ENCODE measurements around the gene CDH20. TPM values are rescaled to one million over a fixed set of nuclear protein-coding genes. Genes with fewer than 3 reads are reported as not detected.
A peak's percentile ranks its signal among the peaks of the same experiment; 100 is the strongest.

Gene CDH20
- total and polyA plus RNA-seq, 4 donors = 0.02 to 0.11 (median 0.07) TPM; not detected in 1

GRCh38 chr18:61582202-61582710 is 249.0 kb downstream of the CDH20 start:
- DNase-seq (peak in 2 of 3 donors; percentile 32 to 44), ATAC-seq (ENCODE audit: insufficient read depth, low FRiP score) (no peak)
- Histone ChIP-seq H3K9me3 (ENCODE audit: control insufficient read depth in 4 of 4, insufficient read depth in 3 of 4, low read length in 3 of 4) (no peaks in the 10 kb centered on the region), H3K27me3 (ENCODE audit: control insufficient read depth in 3 of 3, insufficient read depth in 3 of 3, low read length in 2 of 3) (no peaks in the 10 kb centered on the region), H3K4me1 (ENCODE audit: control insufficient read depth in 5 of 5, insufficient read depth in 5 of 5, low read length in 5 of 5) (peaks cover 0 to 21% (median 0%) of the 10 kb centered on the region in 5 donors), H3K27ac (ENCODE audit: low read depth in 1 of 2, low read length in 1 of 2) (no peak overlapping the region), H3K36me3 (ENCODE audit: control insufficient read depth in 4 of 4, insufficient read depth in 4 of 4, low read length in 4 of 4) (no peaks in the 10 kb centered on the region), H3K4me3 (no peak overlapping the region), H3K9ac (ENCODE audit: insufficient read depth in 1 of 2, low read length in 2 of 2) (no peak overlapping the region)
- TF ChIP-seq, protein P1, sequence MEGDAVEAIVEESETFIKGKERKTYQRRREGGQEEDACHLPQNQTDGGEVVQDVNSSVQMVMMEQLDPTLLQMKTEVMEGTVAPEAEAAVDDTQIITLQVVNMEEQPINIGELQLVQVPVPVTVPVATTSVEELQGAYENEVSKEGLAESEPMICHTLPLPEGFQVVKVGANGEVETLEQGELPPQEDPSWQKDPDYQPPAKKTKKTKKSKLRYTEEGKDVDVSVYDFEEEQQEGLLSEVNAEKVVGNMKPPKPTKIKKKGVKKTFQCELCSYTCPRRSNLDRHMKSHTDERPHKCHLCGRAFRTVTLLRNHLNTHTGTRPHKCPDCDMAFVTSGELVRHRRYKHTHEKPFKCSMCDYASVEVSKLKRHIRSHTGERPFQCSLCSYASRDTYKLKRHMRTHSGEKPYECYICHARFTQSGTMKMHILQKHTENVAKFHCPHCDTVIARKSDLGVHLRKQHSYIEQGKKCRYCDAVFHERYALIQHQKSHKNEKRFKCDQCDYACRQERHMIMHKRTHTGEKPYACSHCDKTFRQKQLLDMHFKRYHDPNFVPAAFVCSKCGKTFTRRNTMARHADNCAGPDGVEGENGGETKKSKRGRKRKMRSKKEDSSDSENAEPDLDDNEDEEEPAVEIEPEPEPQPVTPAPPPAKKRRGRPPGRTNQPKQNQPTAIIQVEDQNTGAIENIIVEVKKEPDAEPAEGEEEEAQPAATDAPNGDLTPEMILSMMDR (IDR thresholded peaks at IDR 0.05; ENCODE audit: control extremely low read depth, extremely low read depth) = no peak
- 17 to 26% methylated on average over 15 of the region's 15 CpGs for WGBS, 2 donors

GRCh38 chr18:61583548-61583947 is 250.3 kb downstream of the CDH20 start:
- Histone ChIP-seq H3K27me3 (ENCODE audit: control insufficient read depth in 3 of 3, insufficient read depth in 3 of 3, low read length in 2 of 3) (no peaks in the 10 kb centered on the region), H3K4me3 (no peak overlapping the region), H3K9me3 (ENCODE audit: control insufficient read depth in 4 of 4, insufficient read depth in 3 of 4, low read length in 3 of 4) (no peaks in the 10 kb centered on the region), H3K9ac (ENCODE audit: insufficient read depth in 1 of 2, low read length in 2 of 2) (no peak overlapping the region), H3K4me1 (ENCODE audit: control insufficient read depth in 5 of 5, insufficient read depth in 5 of 5, low read length in 5 of 5) (peaks cover 0 to 21% (median 3%) of the 10 kb centered on the region in 5 donors), H3K27ac (ENCODE audit: low read depth in 1 of 2, low read length in 1 of 2) (no peak overlapping the region), H3K36me3 (ENCODE audit: control insufficient read depth in 4 of 4, insufficient read depth in 4 of 4, low read length in 4 of 4) (no peaks in the 10 kb centered on the region)
- TF ChIP-seq, protein P1 (IDR thresholded peaks at IDR 0.05; ENCODE audit: control extremely low read depth, extremely low read depth) = no peak
- 94 to 100% methylated on average over 1 of the region's 1 CpG for WGBS, 2 donors
- no peak for ATAC-seq (ENCODE audit: insufficient read depth, low FRiP score)
- DNase-seq = no peak

DNA sequence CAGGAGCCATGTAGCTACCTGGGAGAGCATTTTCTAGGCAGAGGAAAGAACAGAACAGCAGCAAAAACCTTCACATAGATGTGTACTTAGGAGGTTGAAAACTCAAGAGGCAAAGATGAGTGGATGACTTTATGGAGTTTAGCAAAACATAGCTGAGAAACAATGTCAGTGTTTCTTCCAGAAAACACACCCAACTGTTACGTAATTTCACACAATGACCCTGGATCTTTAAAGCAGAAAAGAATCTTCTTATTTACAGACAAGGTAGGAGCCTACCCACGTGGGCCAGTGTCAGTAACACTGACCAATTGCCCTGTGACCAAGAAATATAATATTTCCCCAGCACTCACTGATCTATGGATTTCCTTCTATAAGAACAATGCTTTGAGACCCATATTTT is 254.6 kb downstream of the CDH20 start:
- H3K27me3 ChIP-seq (ENCODE audit: control insufficient read depth in 3 of 3, insufficient read depth in 3 of 3, low read length in 2 of 3) = no peaks in the 10 kb centered on the region
- no peak for DNase-seq
- 59 to 68% methylated on average over 2 of the region's 2 CpGs for WGBS, 2 donors
- TF ChIP-seq, protein P1 (IDR thresholded peaks at IDR 0.05; ENCODE audit: control extremely low read depth, extremely low read depth) = no peak
- no peak overlapping the region for H3K27ac ChIP-seq (ENCODE audit: low read depth in 1 of 2, low read length in 1 of 2)
- peaks cover 0 to 2% (median 0%) of the 10 kb centered on the region in 4 donors for H3K9me3 ChIP-seq (ENCODE audit: control insufficient read depth in 4 of 4, insufficient read depth in 3 of 4, low read length in 3 of 4)
- no peak overlapping the region for H3K4me3 ChIP-seq
- ATAC-seq (ENCODE audit: insufficient read depth, low FRiP score) = no peak
- H3K9ac ChIP-seq (ENCODE audit: insufficient read depth in 1 of 2, low read length in 2 of 2) = no peak overlapping the region
- H3K36me3 ChIP-seq (ENCODE audit: control insufficient read depth in 4 of 4, insufficient read depth in 4 of 4, low read length in 4 of 4) = no peaks in the 10 kb centered on the region
- peaks cover 0 to 5% (median under 1%) of the 10 kb centered on the region in 5 donors for H3K4me1 ChIP-seq (ENCODE audit: control insufficient read depth in 5 of 5, insufficient read depth in 5 of 5, low read length in 5 of 5)

All from lung (tissue), 12 donors.